ENCODE data around the gene SPON1. TPM values are rescaled to one million over a fixed set of nuclear protein-coding genes. Genes with fewer than 3 reads are reported as not detected.

Gene SPON1
- total RNA-seq, 2 experiments from 2014 or later = 2.1 to 2.2 TPM

- ChIA-PET POLR2A (interaction anchor here (1.0 to 1.8 kb wide), 3 partner anchors 96 to 184 kb away, joined by 3 to 8 read pairs (median 7); no protein-coding TSS in a partner anchor), CTCF (no interaction called here)
- Mint-ChIP-seq H3K27ac (no peak overlapping the region), H3K9me3 (no peaks in the 10 kb centered on the region), H3K36me3 (ENCODE audit: low read depth) (no peaks in the 10 kb centered on the region), H3K4me1 (ENCODE audit: low read depth) (peaks cover 13% of the 10 kb centered on the region), H3K27me3 (peaks cover 66% of the 10 kb centered on the region), H3K4me3 (peak overlapping the region; percentile 49)
- no peak overlapping the region for H3K27ac ChIP-seq (ENCODE audit: low read depth in 1 of 2, low read length in 2 of 2)
- H3K4me1 ChIP-seq (ENCODE audit: insufficient read depth, low read length) = peaks cover 24% of the 10 kb centered on the region
- TF ChIP-seq CTCF (IDR thresholded peaks at IDR 0.05) = no peak
- peaks cover 0 to 3% of the 10 kb centered on the region in 2 experiments for H3K9me3 ChIP-seq (ENCODE audit: control insufficient read depth in 1 of 2, insufficient read depth in 1 of 2, low read length in 2 of 2)
- peaks cover 33 to 59% of the 10 kb centered on the region in 2 experiments for H3K27me3 ChIP-seq (ENCODE audit: control insufficient read depth in 1 of 2, insufficient read depth in 2 of 2, low read length in 2 of 2)
- H3K36me3 ChIP-seq (ENCODE audit: insufficient read depth, low read length) = no peaks in the 10 kb centered on the region
- no peak for ATAC-seq (ENCODE audit: poor library complexity)
- H3K4me3 ChIP-seq (ENCODE audit: low read length) = no peak overlapping the region
- DNase-seq = no peak
- intact Hi-C loops (cut with DNase I, micrococcal nuclease) = loop anchor here (2.0 to 10.0 kb wide), 3 partner anchors 102 to 300 kb away; partner anchors contain the start of gene FAR1 (in 1 of the 2)
Measured at GRCh38 chr11:13964771-13965074, 2.2 kb downstream of the SPON1 start.

GRCh38 chr11:13965337-13965736, 2.8 kb downstream of the SPON1 start:
- Histone ChIP-seq H3K27ac (ENCODE audit: low read depth in 1 of 2, low read length in 2 of 2) (no peak overlapping the region), H3K27me3 (ENCODE audit: control insufficient read depth in 1 of 2, insufficient read depth in 2 of 2, low read length in 2 of 2) (peaks cover 33 to 59% of the 10 kb centered on the region in 2 experiments), H3K36me3 (ENCODE audit: insufficient read depth, low read length) (no peaks in the 10 kb centered on the region), H3K4me3 (ENCODE audit: low read length) (no peak overlapping the region), H3K9me3 (ENCODE audit: control insufficient read depth in 1 of 2, insufficient read depth in 1 of 2, low read length in 2 of 2) (peaks cover 0 to 3% of the 10 kb centered on the region in 2 experiments), H3K4me1 (ENCODE audit: insufficient read depth, low read length) (peaks cover 24% of the 10 kb centered on the region)
- POLR2A ChIA-PET = interaction anchor here (1.0 to 1.8 kb wide), 2 partner anchors 97 to 184 kb away, joined by 3 to 8 read pairs; no protein-coding TSS in a partner anchor
- H3K27me3 Mint-ChIP-seq = peaks cover 60% of the 10 kb centered on the region
- ATAC-seq (ENCODE audit: poor library complexity) (no peak), DNase-seq (no peak)
- no peak overlapping the region for H3K4me3 Mint-ChIP-seq
- H3K9me3 Mint-ChIP-seq = no peaks in the 10 kb centered on the region
- intact Hi-C loops (cut with DNase I, micrococcal nuclease) = loop anchor here in 1 of 2 experiments (2.0 to 10.0 kb wide), 2 partner anchors 109 to 301 kb away; partner anchors contain the start of gene FAR1
- H3K27ac Mint-ChIP-seq = no peak overlapping the region
- CTCF ChIA-PET = interaction anchor here (1.2 kb wide), 1 partner anchor 13 kb away, joined by 4 read pairs; no protein-coding TSS in a partner anchor
- H3K36me3 Mint-ChIP-seq (ENCODE audit: low read depth) = no peaks in the 10 kb centered on the region
- peaks cover 13% of the 10 kb centered on the region for H3K4me1 Mint-ChIP-seq (ENCODE audit: low read depth)
- no peak for TF ChIP-seq CTCF (IDR thresholded peaks at IDR 0.05)

GRCh38 chr11:13966013-13966412, 3.5 kb downstream of the SPON1 start:
- Mint-ChIP-seq H3K27ac (no peak overlapping the region), H3K4me3 (no peak overlapping the region), H3K27me3 (peaks cover 54% of the 10 kb centered on the region), H3K9me3 (no peaks in the 10 kb centered on the region), H3K36me3 (ENCODE audit: low read depth) (no peaks in the 10 kb centered on the region), H3K4me1 (ENCODE audit: low read depth) (peaks cover 13% of the 10 kb centered on the region)
- ATAC-seq (ENCODE audit: poor library complexity) = no peak
- intact Hi-C loops (cut with DNase I, micrococcal nuclease) = loop anchor here in 1 of 2 experiments (10.0 kb wide), 1 partner anchor 301 kb away; the partner anchor contains the start of gene FAR1
- Histone ChIP-seq H3K27ac (ENCODE audit: low read depth in 1 of 2, low read length in 2 of 2) (no peak overlapping the region), H3K36me3 (ENCODE audit: insufficient read depth, low read length) (no peaks in the 10 kb centered on the region), H3K27me3 (ENCODE audit: control insufficient read depth in 1 of 2, insufficient read depth in 2 of 2, low read length in 2 of 2) (peaks cover 29 to 56% of the 10 kb centered on the region in 2 experiments), H3K4me3 (ENCODE audit: low read length) (no peak overlapping the region), H3K4me1 (ENCODE audit: insufficient read depth, low read length) (peaks cover 24% of the 10 kb centered on the region), H3K9me3 (ENCODE audit: control insufficient read depth in 1 of 2, insufficient read depth in 1 of 2, low read length in 2 of 2) (peaks cover 0 to 3% of the 10 kb centered on the region in 2 experiments)
- ChIA-PET CTCF (interaction anchor here (1.2 kb wide), 1 partner anchor 14 kb away, joined by 4 read pairs; no protein-coding TSS in a partner anchor), POLR2A (no interaction called here)
- TF ChIP-seq CTCF (IDR thresholded peaks at IDR 0.05) = no peak
- no peak for DNase-seq
